Measurements from ENCODE around the gene IHH. TPM values are rescaled to one million over a fixed set of nuclear protein-coding genes. Genes with fewer than 3 reads are reported as not detected.

The IHH gene
- total and polyA plus RNA-seq, 9 of the 15 experiments (the other 6 are each of a cell fraction or from before 2014, with no cell fraction given): 0.07 TPM; not detected in 8

DNA sequence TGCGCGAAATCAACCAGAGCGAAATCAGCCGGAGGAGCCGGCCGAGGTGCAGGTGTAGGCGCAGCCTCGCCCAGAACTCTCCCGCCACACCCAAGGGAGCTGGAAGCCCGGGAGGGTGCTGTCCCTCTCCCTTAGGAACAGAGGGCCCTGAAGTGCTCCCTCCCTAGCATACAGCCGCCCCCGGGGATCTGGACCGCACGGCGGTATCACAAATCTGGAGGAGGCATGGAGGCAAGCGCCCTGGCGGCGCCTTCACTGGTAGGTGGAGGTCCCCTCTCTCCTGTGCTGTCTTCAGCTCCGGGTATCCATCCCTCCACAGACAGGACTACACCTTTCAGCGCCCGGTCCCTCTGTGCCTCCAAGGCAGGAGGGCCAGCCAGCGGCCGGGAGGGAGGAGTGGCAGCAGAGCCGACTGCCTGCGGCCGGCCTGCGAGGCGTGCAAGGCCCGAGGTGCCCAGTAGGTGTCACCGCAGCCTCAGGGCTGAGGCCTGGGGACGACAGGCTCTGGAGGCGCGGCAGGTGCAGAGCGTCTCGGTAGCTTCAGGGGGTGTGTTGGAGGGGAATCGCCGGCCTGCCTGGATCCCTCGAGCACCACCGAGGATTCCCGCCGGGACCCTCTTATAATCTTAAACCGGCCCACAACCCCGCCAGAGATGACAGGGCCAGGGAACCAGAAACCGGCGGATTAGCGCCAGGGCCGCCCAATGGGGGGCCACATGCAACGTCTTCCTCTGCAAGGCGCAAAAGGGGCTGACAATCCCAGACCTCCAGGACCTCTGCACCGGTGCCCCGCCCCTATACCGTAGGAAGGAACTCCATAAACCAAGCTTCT lies 2.8 kb downstream of the IHH start (continued):
- TF ChIP-seq, protein P1, sequence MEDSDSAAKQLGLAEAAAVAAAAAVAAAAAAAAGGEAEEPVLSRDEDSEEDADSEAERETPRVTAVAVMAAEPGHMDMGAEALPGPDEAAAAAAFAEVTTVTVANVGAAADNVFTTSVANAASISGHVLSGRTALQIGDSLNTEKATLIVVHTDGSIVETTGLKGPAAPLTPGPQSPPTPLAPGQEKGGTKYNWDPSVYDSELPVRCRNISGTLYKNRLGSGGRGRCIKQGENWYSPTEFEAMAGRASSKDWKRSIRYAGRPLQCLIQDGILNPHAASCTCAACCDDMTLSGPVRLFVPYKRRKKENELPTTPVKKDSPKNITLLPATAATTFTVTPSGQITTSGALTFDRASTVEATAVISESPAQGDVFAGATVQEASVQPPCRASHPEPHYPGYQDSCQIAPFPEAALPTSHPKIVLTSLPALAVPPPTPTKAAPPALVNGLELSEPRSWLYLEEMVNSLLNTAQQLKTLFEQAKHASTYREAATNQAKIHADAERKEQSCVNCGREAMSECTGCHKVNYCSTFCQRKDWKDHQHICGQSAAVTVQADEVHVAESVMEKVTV (CRISPR knock-in tag; IDR thresholded peaks at IDR 0.05): peak; percentile 50; the same call in 1 of the 2 replicates
- no peak for TF ChIP-seq NR2C1 (IDR thresholded peaks at IDR 0.05)
- TF ChIP-seq NR2C1 (tag; IDR thresholded peaks at IDR 0.05): no peak
- TF ChIP-seq, protein P2, sequence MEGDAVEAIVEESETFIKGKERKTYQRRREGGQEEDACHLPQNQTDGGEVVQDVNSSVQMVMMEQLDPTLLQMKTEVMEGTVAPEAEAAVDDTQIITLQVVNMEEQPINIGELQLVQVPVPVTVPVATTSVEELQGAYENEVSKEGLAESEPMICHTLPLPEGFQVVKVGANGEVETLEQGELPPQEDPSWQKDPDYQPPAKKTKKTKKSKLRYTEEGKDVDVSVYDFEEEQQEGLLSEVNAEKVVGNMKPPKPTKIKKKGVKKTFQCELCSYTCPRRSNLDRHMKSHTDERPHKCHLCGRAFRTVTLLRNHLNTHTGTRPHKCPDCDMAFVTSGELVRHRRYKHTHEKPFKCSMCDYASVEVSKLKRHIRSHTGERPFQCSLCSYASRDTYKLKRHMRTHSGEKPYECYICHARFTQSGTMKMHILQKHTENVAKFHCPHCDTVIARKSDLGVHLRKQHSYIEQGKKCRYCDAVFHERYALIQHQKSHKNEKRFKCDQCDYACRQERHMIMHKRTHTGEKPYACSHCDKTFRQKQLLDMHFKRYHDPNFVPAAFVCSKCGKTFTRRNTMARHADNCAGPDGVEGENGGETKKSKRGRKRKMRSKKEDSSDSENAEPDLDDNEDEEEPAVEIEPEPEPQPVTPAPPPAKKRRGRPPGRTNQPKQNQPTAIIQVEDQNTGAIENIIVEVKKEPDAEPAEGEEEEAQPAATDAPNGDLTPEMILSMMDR (IDR thresholded peaks at IDR 0.05 in 2 of 3, conservative IDR thresholded peaks at IDR 0.05 in 1 of 3; ENCODE audit: insufficient read depth in 2 of 3, low read depth in 1 of 3, low read length in 3 of 3): peak; percentile 75 to 89 (median 78)
- no peak for TF ChIP-seq TARDBP (IDR thresholded peaks at IDR 0.05)
- TF ChIP-seq, protein P3, sequence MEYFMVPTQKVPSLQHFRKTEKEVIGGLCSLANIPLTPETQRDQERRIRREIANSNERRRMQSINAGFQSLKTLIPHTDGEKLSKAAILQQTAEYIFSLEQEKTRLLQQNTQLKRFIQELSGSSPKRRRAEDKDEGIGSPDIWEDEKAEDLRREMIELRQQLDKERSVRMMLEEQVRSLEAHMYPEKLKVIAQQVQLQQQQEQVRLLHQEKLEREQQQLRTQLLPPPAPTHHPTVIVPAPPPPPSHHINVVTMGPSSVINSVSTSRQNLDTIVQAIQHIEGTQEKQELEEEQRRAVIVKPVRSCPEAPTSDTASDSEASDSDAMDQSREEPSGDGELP (CRISPR knock-in tag; IDR thresholded peaks at IDR 0.05; ENCODE audit: borderline replicate concordance): peak; percentile 15; the same call in 1 of the 2 replicates
- TF ChIP-seq ARID2 (IDR thresholded peaks at IDR 0.05): peak; percentile 45; the same call in 1 of the 2 replicates
- no peak for TF ChIP-seq SNRNP70 (optimal IDR thresholded peaks at IDR 0.05; ENCODE audit: low read depth, low read length)
- no peak for TF ChIP-seq MCM2 (IDR thresholded peaks at IDR 0.05; ENCODE audit: low read depth)
- no peak for TF ChIP-seq RFX1 (IDR thresholded peaks at IDR 0.05)
- TF ChIP-seq DMBX1 (CRISPR knock-in tag; IDR thresholded peaks at IDR 0.05; ENCODE audit: borderline replicate concordance): no peak
- TF ChIP-seq, protein P4, sequence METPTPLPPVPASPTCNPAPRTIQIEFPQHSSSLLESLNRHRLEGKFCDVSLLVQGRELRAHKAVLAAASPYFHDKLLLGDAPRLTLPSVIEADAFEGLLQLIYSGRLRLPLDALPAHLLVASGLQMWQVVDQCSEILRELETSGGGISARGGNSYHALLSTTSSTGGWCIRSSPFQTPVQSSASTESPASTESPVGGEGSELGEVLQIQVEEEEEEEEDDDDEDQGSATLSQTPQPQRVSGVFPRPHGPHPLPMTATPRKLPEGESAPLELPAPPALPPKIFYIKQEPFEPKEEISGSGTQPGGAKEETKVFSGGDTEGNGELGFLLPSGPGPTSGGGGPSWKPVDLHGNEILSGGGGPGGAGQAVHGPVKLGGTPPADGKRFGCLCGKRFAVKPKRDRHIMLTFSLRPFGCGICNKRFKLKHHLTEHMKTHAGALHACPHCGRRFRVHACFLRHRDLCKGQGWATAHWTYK (CRISPR knock-in tag; IDR thresholded peaks at IDR 0.05): no peak
- TF ChIP-seq, protein P5, sequence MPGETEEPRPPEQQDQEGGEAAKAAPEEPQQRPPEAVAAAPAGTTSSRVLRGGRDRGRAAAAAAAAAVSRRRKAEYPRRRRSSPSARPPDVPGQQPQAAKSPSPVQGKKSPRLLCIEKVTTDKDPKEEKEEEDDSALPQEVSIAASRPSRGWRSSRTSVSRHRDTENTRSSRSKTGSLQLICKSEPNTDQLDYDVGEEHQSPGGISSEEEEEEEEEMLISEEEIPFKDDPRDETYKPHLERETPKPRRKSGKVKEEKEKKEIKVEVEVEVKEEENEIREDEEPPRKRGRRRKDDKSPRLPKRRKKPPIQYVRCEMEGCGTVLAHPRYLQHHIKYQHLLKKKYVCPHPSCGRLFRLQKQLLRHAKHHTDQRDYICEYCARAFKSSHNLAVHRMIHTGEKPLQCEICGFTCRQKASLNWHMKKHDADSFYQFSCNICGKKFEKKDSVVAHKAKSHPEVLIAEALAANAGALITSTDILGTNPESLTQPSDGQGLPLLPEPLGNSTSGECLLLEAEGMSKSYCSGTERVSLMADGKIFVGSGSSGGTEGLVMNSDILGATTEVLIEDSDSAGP (CRISPR knock-in tag; IDR thresholded peaks at IDR 0.05): no peak
